NCI-H2196 treated with DMSO at 0.1 percent for 48 hours (cell line): ENCODE measurements around the gene TSPAN13.

Experiments
- DNase-seq: peaks from one replicate; lab custom pipeline; 2025; ENCODE audit not compliant: unreplicated experiment; lab: John Stamatoyannopoulos, UW

Gene TSPAN13

GRCh38 chr7:16810573-16810972, 57.0 kb downstream of the TSPAN13 start:
- no peak for DNase-seq

GRCh38 chr7:16811551-16811950, 58.0 kb downstream of the TSPAN13 start:
- no peak for DNase-seq

- DNase-seq, result no peak
These were observed 59.1 kb downstream of the TSPAN13 start for GRCh38 chr7:16812542-16813231.

GRCh38 chr7:16813232-16813616, 59.7 kb downstream of the TSPAN13 start:
- no peak for DNase-seq

GRCh38 chr7:16815001-16815400, 61.4 kb downstream of the TSPAN13 start:
- DNase-seq, result no peak

- DNase-seq, result no peak
These were observed 63.3 kb downstream of the TSPAN13 start for GRCh38 chr7:16816824-16817223.

- no peak for DNase-seq
These were observed 64.0 kb downstream of the TSPAN13 start for GRCh38 chr7:16817536-16817935.

- no peak for DNase-seq
These were observed 65.2 kb downstream of the TSPAN13 start for GRCh38 chr7:16818732-16819131.

- no peak for DNase-seq
These were observed 68.5 kb downstream of the TSPAN13 start for GRCh38 chr7:16822029-16822428.

GRCh38 chr7:16826060-16826459, 72.5 kb downstream of the TSPAN13 start:
- no peak for DNase-seq

GRCh38 chr7:16833373-16833772, 79.8 kb downstream of the TSPAN13 start:
- DNase-seq, result no peak
